HEK293 (cell line): ENCODE data around the gene PIK3R2.

ENCODE experiments used
- CTCF ChIP-seq: fragments of 450-650 bp; formaldehyde crosslinking; IDR thresholded peaks from 2 replicates; pipeline ENCODE4 v1.5.1; 2016; ENCODE audit warnings: missing biosample characterization, missing genetic modification characterization
- PRDM1 ChIP-seq: fragments of 450-650 bp; formaldehyde crosslinking; IDR thresholded peaks from 2 replicates; pipeline ENCODE4; 2016; ENCODE audit warnings: missing biosample characterization, missing genetic modification characterization
- ZBTB8A ChIP-seq: fragments of 450-650 bp; formaldehyde crosslinking; IDR thresholded peaks from 2 replicates; pipeline ENCODE4 v1.5.1; 2016; ENCODE audit warnings: missing biosample characterization, missing genetic modification characterization
- ZNF155 ChIP-seq: fragments of 450-650 bp; formaldehyde crosslinking; IDR thresholded peaks from 2 replicates; pipeline ENCODE4 v1.5.1; 2016; ENCODE audit warnings: missing biosample characterization, missing genetic modification characterization
- ZNF48 ChIP-seq: fragments of 450-650 bp; formaldehyde crosslinking; IDR thresholded peaks from 2 replicates; pipeline ENCODE4 v1.5.1; 2016; ENCODE audit warnings: missing biosample characterization, missing genetic modification characterization
- ZNF501 ChIP-seq: fragments of 450-650 bp; formaldehyde crosslinking; IDR thresholded peaks from 2 replicates; pipeline ENCODE4 v1.5.1; 2016; ENCODE audit warnings: missing biosample characterization, missing genetic modification characterization

DNA sequence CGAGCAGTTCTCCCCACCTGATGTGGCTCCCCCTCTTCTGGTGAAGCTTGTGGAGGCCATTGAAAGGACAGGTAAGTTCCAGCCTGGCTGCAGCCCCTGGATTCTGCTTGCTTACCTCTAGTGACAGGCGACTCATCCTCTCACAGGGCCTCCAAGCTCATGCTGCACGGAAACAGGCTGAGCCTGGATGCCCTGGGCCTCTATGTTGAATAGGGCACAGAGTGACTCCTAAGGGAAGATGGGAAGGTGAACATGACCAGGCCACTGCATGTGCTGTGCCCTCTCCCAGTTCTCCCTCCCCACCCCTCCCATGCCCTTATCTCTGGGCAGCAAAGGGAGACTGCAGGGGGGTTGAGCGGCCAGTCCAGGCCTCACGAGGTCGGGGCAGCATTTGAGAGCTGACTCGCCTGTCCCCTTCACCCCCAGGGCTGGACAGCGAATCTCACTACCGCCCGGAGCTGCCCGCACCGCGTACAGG, 7.6 kb downstream of the PIK3R2 start:
- TF ChIP-seq CTCF (no peak), ZNF48 (tag by site-specific recombination) (no peak), ZNF501 (tag by site-specific recombination) (no peak), ZNF155 (no peak), PRDM1 (no peak), ZBTB8A (tag by site-specific recombination) (no peak)
